Epithelial cell of proximal tubule (primary cell): ENCODE measurements around the gene C19orf53. TPM values are rescaled to one million over a fixed set of nuclear protein-coding genes. Genes with fewer than 3 reads are reported as not detected.
A peak's percentile ranks its signal among the peaks of the same experiment; 100 is the strongest.
"Not testable (repeated sequence)": the region's sequence is repeated elsewhere in the genome, so short reads cannot be mapped to it uniquely, and the experiment has no call there.

Experiments
- DNase-seq: peaks from one replicate; pipeline ENCODE4 v3.0.0-alpha.2; 2011; ENCODE audit warnings: low read depth
- H3K4me3 ChIP-seq: 2 replicates; pipeline ENCODE4 v1.5.1; 2011; ENCODE audit warnings: low read depth, mild to moderate bottlenecking, low read length
- total RNA-seq: library from RNA; depleted of rRNA; stranded (reverse); fragments of >200 nt; gene quantifications from 2 replicates; pipeline ENCODE4 v1.2.3, GENCODE V29; 2015
- TF ChIP-seq, protein P1 (sequence below): conservative IDR thresholded peaks from 2 replicates; pipeline ENCODE4 v1.5.1; 2012; ENCODE audit warnings: low read depth, mild to moderate bottlenecking, low read length

C19orf53 gene
- total RNA-seq, 1 donor from 2014 or later = 200 TPM

DNA sequence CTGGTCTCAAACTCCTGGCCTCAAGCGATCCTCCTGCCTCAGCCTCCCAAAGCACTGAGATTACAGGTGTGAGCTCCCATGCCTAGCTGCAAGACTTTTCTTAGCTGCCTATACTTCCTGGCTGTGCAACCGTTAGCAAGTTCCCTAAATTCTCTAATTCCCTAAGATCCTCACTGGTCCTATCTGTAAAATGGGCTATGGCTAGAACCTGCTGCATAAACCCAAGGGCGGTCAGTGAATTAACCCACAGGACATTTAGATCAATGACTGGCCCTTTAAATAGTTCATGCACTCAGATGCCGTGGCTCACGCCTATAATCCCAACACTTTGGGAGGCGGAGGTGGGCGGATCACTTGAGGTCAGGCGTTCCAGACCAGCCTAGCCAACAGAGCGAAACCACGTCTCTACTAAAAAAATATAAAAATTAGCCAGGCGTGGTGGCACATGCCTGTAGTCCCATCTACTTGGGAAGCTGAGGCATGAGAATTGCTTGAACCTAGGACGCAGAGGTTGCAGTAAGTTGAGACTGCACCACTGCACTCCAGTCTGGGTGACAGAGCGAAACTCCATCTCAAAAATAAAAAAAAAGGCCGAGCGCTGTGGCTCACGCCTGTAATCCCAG lies 4.1 kb upstream of the C19orf53 start:
- TF ChIP-seq, protein P1, sequence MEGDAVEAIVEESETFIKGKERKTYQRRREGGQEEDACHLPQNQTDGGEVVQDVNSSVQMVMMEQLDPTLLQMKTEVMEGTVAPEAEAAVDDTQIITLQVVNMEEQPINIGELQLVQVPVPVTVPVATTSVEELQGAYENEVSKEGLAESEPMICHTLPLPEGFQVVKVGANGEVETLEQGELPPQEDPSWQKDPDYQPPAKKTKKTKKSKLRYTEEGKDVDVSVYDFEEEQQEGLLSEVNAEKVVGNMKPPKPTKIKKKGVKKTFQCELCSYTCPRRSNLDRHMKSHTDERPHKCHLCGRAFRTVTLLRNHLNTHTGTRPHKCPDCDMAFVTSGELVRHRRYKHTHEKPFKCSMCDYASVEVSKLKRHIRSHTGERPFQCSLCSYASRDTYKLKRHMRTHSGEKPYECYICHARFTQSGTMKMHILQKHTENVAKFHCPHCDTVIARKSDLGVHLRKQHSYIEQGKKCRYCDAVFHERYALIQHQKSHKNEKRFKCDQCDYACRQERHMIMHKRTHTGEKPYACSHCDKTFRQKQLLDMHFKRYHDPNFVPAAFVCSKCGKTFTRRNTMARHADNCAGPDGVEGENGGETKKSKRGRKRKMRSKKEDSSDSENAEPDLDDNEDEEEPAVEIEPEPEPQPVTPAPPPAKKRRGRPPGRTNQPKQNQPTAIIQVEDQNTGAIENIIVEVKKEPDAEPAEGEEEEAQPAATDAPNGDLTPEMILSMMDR = no peak
- peak; percentile 74 for DNase-seq
- no peak overlapping the region for H3K4me3 ChIP-seq

DNA sequence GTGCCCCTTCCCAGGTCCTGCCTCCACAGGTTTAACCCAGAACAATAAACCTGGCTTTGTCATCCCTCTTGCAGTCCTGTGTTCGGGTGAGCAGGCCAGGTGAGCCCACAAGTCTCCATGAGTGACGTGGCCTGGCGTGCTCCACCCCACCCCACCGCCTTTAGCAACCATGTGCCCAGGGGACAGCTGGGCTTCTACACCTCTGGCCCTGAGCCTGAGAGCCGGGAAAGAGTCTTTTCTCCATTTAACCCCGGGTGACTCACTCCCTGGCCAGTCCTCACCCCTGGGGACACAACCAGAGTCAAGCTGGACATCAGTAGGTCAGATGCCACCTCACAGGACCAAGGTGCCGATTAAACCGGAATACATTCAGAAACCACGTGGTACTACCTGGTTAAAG lies 4.1 kb downstream of the C19orf53 start:
- TF ChIP-seq, protein P1 = no peak
- no peak for DNase-seq

DNA sequence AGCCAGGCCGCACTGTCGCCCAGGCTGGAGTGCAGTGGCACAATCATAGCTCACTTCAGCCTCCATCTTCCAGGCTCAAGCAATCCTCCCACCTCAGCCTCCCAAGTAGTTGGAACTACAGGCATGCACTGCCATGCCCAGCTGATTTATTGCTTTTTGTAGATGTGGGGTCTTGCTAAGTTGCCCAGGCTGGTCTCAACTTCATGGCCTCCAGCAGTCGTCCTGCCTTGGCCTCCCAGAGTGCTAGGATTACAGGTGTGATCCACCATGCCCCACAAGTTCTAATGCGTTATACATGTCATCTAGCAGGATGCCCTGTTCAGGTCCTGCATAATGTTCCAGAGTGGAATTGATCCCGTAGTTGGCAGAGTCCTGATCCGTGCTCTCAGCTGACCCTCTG lies 4.6 kb downstream of the C19orf53 start:
- TF ChIP-seq, protein P1 = no peak
- H3K4me3 ChIP-seq = no peak overlapping the region
- DNase-seq = no peak

More for the DNA sequence above, 4.1 kb downstream of the C19orf53 start:
- no peak overlapping the region for H3K4me3 ChIP-seq

DNA sequence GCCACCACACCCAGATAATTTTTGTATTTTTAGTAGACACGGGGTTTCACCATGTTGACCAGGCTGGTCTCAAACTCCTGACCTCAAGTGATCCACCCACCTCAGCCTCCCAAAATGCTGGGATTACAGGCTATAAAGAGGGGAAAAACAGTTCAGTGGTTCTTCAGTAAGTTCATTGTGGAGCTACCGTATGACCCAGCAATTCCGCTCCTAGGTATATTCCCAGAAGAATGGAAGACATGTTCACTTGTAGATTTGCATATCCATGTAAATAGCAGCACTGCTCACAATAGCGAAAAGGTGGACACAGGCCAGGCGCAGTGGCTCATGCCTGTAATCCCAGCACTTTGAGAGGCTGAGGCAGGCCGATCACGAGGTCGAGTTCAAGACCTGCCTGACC lies 5.5 kb downstream of the C19orf53 start:
- not testable (repeated sequence) for DNase-seq

DNA sequence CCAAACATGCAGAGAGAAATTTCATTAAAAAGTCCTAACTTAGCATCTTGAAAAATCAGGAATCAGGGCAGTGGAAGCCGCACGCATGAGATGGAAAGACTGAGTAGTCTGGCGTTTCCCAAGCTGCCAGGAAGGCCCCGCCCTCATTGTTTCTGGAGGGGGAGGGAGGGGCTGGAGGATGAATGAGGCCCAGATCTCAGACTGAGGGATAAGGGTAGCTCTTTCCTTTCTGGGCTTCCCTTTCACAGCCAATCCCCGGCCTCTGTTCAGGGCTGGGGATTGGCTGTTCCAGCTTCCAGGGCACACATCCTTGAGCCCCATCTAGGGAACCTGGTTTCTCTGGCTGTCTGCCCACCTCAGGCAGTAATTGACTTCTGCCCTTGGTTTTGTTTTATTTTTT lies 7.3 kb downstream of the C19orf53 start:
- TF ChIP-seq, protein P1 = no peak
- no peak overlapping the region for H3K4me3 ChIP-seq
- no peak for DNase-seq

More for the DNA sequence above, 5.5 kb downstream of the C19orf53 start:
- not testable (repeated sequence) for H3K4me3 ChIP-seq

DNA sequence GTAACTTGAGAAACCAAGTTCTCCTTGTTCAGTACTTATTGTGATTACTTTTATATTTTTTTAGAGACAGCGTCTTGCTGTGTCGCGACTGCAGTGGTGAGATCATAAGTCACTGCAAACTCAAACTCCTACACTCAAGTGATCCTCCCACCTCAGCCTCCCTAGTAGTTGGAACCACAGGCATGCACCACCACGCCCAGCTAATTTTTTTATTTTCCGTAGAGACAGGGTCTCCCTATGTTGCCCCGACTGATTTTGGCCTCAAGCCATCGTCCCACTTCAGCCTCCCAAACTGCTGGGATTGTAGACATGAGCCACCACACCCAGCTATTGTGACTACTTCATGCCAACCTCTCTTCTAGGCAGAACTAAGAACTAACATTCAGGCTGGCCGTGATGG lies 8.3 kb downstream of the C19orf53 start:
- no peak for DNase-seq
- TF ChIP-seq, protein P1 = no peak
- no peak overlapping the region for H3K4me3 ChIP-seq

DNA sequence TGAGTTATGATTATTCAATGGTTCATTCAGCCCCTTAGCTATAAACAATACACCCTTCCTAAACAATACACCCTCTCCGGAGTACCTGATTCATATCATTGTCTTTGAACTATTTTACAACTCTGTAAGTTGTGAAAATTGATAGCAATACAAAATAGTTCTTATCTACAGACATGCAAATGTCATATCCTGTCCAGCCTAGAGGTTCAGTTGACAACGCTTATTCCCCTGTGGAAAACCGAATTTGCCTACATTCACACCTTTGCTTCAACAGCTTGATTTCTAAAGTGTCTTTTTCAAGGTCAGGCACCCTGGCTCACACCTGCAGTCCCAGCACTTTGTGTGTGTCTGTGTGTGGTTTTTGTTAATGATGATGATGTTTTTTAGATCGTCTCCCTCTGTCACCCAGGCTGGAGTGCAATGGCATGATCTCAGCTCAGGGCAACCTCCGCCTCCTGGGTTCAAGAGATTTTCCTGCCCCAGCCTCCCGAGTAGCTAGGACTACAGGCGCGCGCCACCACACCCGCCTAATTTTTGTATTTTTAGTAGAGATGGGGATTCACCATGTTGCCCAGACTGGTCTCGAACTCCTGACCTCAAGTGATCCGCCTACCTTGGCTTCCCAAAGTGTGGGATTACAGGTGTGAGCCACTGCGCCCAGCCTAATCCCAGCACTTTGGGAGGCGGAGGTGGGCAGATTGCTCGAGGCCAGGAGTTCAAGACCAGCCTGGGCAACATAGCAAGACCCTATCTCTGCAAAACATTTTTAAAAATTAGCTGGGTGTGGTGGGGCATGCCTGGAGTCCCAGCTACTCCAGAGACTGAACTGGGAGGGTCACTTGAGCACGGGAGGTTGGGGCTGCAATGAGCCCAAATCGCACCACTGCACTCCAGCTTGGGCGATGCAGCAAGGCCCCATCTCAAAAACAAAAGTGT lies 9.6 kb downstream of the C19orf53 start:
- H3K4me3 ChIP-seq = no peak overlapping the region
- TF ChIP-seq, protein P1 = no peak
- DNase-seq = no peak
